GM23248 (cell line): ENCODE results near the gene RTN4RL1.

Experiments used
- EZH2 ChIP-seq: fragments of 200-600 bp; sonication (generic); IDR thresholded peaks from 2 replicates; pipeline ENCODE4 v1.6.1; 2018; ENCODE audit warnings: antibody characterized with exemption, mild to moderate bottlenecking; ENCODE audit not compliant: insufficient read depth, poor library complexity, severe bottlenecking
- EZH2phosphoT487 ChIP-seq: fragments of 200-600 bp; sonication (generic); IDR thresholded peaks from 2 replicates; pipeline ENCODE4 v1.6.1; 2018; ENCODE audit warnings: antibody characterized with exemption, moderate library complexity, mild to moderate bottlenecking, low read depth; ENCODE audit not compliant: insufficient read depth

DNA sequence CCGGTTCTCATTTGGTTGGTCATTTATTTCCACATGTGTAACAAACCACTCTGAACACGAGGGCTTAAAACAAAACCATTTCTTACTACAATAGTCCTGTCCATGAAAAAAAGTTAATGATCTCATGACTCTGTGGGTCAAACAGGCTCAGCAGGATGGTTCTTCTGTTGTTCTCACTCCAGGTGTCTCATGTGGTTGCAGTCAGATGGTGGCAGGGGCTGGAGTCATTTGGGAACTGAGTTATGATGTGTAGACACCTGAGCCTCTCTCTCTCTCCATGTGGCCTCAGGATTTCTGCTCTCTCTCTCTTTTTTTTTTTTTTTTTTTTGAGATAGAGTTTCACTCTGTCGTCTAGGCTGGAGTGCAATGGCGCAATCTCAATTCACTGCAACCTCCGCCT lies 55.4 kb downstream of the RTN4RL1 start:
- TF ChIP-seq EZH2 (no peak), EZH2phosphoT487 (no peak)
